HepG2 (cell line): ENCODE measurements around the gene ANP32D. TPM values are rescaled to one million over a fixed set of nuclear protein-coding genes. Genes with fewer than 3 reads are reported as not detected.

ENCODE experiments used
- ATAC-seq: fragments of 200-7000 bp; cut with Tn5 transposase; 3 replicates; pipeline ENCODE4 v1.9.1; 2020; ENCODE audit warnings: mild to moderate bottlenecking, moderate library complexity
- BruUV-seq: library from RNA; stranded (reverse); fragments of 400-500 nt; replicated peaks from 2 replicates; lab custom pipeline; 2021; lab: Mats Ljungman, UMichigan
- CTCF ChIA-PET: fragments of 300-600 bp; formaldehyde crosslinking; extraction: SDS; loops from one replicate; lab custom pipeline; 2021; ENCODE audit warnings: low total read pairs, inconsistent platforms, low intra/inter-chr PET ratio; lab: Yijun Ruan, JAX
- POLR2A ChIA-PET: fragments of 350-600 bp; sonication (Branson Sonifier 250); formaldehyde crosslinking; loops from one replicate; lab custom pipeline; 2020; ENCODE audit warnings: antibody characterized with exemption, inconsistent platforms; lab: Yijun Ruan, JAX
- DNase-seq: peaks from one replicate; pipeline ENCODE4 v3.0.0-alpha.2; 2015; ENCODE audit warnings: low spot score
- FAIRE-seq: peaks from 3 replicates; lab custom pipeline; 2011; peaks lifted over from hg19 to GRCh38; lab: Jason Lieb, UNC
- H2AFZ ChIP-seq: one replicate; pipeline ENCODE4 v1.6.1; 2011; ENCODE audit warnings: low read length, inconsistent platforms
- H3K27ac ChIP-seq: fragments of 300-600 bp; 3 replicates; pipeline ENCODE4 v1.8.0; 2011; ENCODE audit warnings: mixed run types, mild to moderate bottlenecking, mixed read lengths, low read length, inconsistent platforms; ENCODE audit not compliant: insufficient read depth; ENCODE audit errors: extremely low read length
- H3K27me3 ChIP-seq, 2 experiments: fragments of 200-600 bp in 1 of 2; 2 replicates in 1 of 2; 3 replicates in 1 of 2; pipeline versions ENCODE4 v1.6.0 to v1.8.0; 2011; ENCODE audit warnings: low read length in 2 of 2, mild to moderate bottlenecking in 2 of 2, moderate library complexity in 2 of 2, inconsistent platforms in 1 of 2; ENCODE audit not compliant: insufficient read depth in 2 of 2, control insufficient read depth in 1 of 2
- H3K36me3 ChIP-seq, 2 experiments: fragments of 200-600 bp in 1 of 2; replicated peaks in 1 of 2; 2 replicates in 1 of 2; 3 replicates in 1 of 2; pipeline versions ENCODE4 v1.5.1 to v1.8.0; 2011; ENCODE audit warnings: low read length in 2 of 2, inconsistent platforms in 1 of 2; ENCODE audit not compliant: insufficient read depth in 2 of 2, control insufficient read depth in 1 of 2
- H3K4me1 ChIP-seq: 2 replicates; pipeline ENCODE4 v1.5.1; 2012; ENCODE audit warnings: low read length, inconsistent platforms; ENCODE audit not compliant: insufficient read depth
- H3K4me2 ChIP-seq: 2 replicates; pipeline ENCODE4 v1.6.0; 2011; ENCODE audit warnings: low read depth, low read length, inconsistent platforms
- H3K4me3 ChIP-seq, 3 experiments: fragments of 200-600 bp in 1 of 3; sonication (generic), shearing (Covaris generic) in 1 of 3; replicated peaks in 1 of 3; 2 replicates each; pipeline ENCODE4 v1.5.1; 2011 to 2016; ENCODE audit warnings: low read length in 3 of 3, inconsistent platforms in 2 of 3, low read depth in 2 of 3, mild to moderate bottlenecking in 2 of 3, control low read depth in 1 of 3, mixed read lengths in 1 of 3; ENCODE audit not compliant: insufficient read depth in 1 of 3
- H3K79me2 ChIP-seq: one replicate; pipeline ENCODE4 v1.6.1; 2011; ENCODE audit warnings: low read length, inconsistent platforms; ENCODE audit not compliant: insufficient read depth
- H3K9ac ChIP-seq: 2 replicates; pipeline ENCODE4 v1.6.0; 2011; ENCODE audit warnings: mild to moderate bottlenecking, low read depth, low read length, inconsistent platforms; ENCODE audit not compliant: insufficient read depth
- H3K9me3 ChIP-seq: 2 replicates; pipeline ENCODE4 v1.5.1; 2012; ENCODE audit warnings: mild to moderate bottlenecking, low read length
- H4K20me1 ChIP-seq: 2 replicates; pipeline ENCODE4 v1.6.0; 2011; ENCODE audit warnings: inconsistent platforms, mild to moderate bottlenecking, low read length, moderate library complexity; ENCODE audit not compliant: insufficient read depth
- ERF ChIP-seq: IDR thresholded peaks from 2 replicates; pipeline ENCODE4 v1.6.1; 2018; ENCODE audit warnings: missing biosample characterization, missing genetic modification reagents
- GABPA ChIP-seq, 2 experiments: IDR thresholded peaks; 2 replicates each; pipeline ENCODE4 v1.6.1; 2011 to 2016; ENCODE audit warnings: low read depth in 2 of 2, low read length in 1 of 2, missing biosample characterization in 1 of 2, missing genetic modification characterization in 1 of 2
- JUN ChIP-seq: sonication (generic); formaldehyde crosslinking; IDR thresholded peaks from 2 replicates; pipeline ENCODE4 v1.4.0; 2020; ENCODE audit warnings: mild to moderate bottlenecking, missing genetic modification reagents
- SMYD3 ChIP-seq: sonication (generic); formaldehyde crosslinking; IDR thresholded peaks from 2 replicates; pipeline ENCODE4 v1.8.1; 2023; ENCODE audit warnings: mild to moderate bottlenecking, missing genetic modification reagents
- SP2 ChIP-seq: sonication (generic); formaldehyde crosslinking; IDR thresholded peaks from 2 replicates; pipeline ENCODE4 v1.5.1; 2020; ENCODE audit warnings: mild to moderate bottlenecking, missing genetic modification reagents
- TAF15 ChIP-seq: fragments of 200-400 bp; formaldehyde crosslinking; IDR thresholded peaks from one replicate; pipeline ENCODE4 v1.6.1; 2018; ENCODE audit warnings: mild to moderate bottlenecking, low read depth, low read length; ENCODE audit not compliant: poor library complexity, severe bottlenecking
- TFDP2 ChIP-seq: sonication (generic); formaldehyde crosslinking; IDR thresholded peaks from 2 replicates; pipeline ENCODE4 v1.4.0; 2020; ENCODE audit warnings: missing genetic modification reagents
- THAP11 ChIP-seq: IDR thresholded peaks from 2 replicates; pipeline ENCODE4 v1.6.1; 2016; ENCODE audit warnings: missing biosample characterization, missing genetic modification reagents
- TIGD3 ChIP-seq: sonication (generic); formaldehyde crosslinking; IDR thresholded peaks from 2 replicates; pipeline ENCODE4 v1.5.1; 2020; ENCODE audit warnings: mild to moderate bottlenecking, missing genetic modification reagents, borderline replicate concordance
- ZNF256 ChIP-seq: sonication (generic); formaldehyde crosslinking; conservative IDR thresholded peaks from 2 replicates; pipeline ENCODE4 v1.4.0; 2020; ENCODE audit warnings: missing genetic modification reagents
- ZNF761 ChIP-seq: sonication (generic); formaldehyde crosslinking; conservative IDR thresholded peaks from 2 replicates; pipeline ENCODE4 v1.4.0; 2020; ENCODE audit warnings: mild to moderate bottlenecking, missing genetic modification reagents
- WGBS: methylation state at CpG from one replicate; pipeline ENCODE4 v1.1.6; 2017; ENCODE audit warnings: low lambda C conversion rate; 5-methylcytosine and 5-hydroxymethylcytosine counted together
- in situ Hi-C: cut with HindIII; loops from 2 replicates; pipeline ENCODE4 v1.10.0; 2017; ENCODE audit warnings: low pct_unique_long_range_greater_than_20kb; ENCODE audit not compliant: extremely low pct_ligation_motif_present
- intact Hi-C: fragments of 100-400 bp; cut with micrococcal nuclease; formaldehyde crosslinking; loops from one replicate; pipeline ENCODE4 v1.10.0; 2022; ENCODE audit not compliant: unreplicated experiment
- polyA plus RNA-seq, 8 experiments: library from polyadenylated mRNA; depleted of rRNA in 3 of 8; stranded (reverse) in 7 of 8; unstranded in 1 of 8; fragments of >200 nt; fragmentation: Illumina TruSeq in 4 of 8; extraction: Trizol in 4 of 8; gene quantifications; 2 replicates each; pipeline versions ENCODE4 v1.2.1 to v1.2.3, GENCODE V29; 2011 to 2016; ENCODE audit warnings: low read depth in 4 of 8, missing spikeins in 1 of 8, mixed read lengths in 1 of 8; ENCODE audit not compliant: insufficient read depth in 1 of 8
- total RNA-seq, 5 experiments: library from RNA; depleted of rRNA; stranded (reverse); fragments of >200 nt; fragmentation: Illumina TruSeq; extraction: Trizol; gene quantifications; 2 replicates each; pipeline ENCODE4 v1.2.3, GENCODE V29; 2016; ENCODE audit warnings: low read depth in 1 of 5
- TF ChIP-seq, protein P1 (sequence below): sonication (generic); formaldehyde crosslinking; IDR thresholded peaks from 2 replicates; pipeline ENCODE4 v1.8.1; 2023; ENCODE audit warnings: mild to moderate bottlenecking, missing genetic modification reagents, borderline replicate concordance
- TF ChIP-seq, protein P2 (sequence below): sonication (generic); formaldehyde crosslinking; IDR thresholded peaks from 2 replicates; pipeline ENCODE4 v1.5.1; 2020; ENCODE audit warnings: missing genetic modification reagents, mild to moderate bottlenecking, borderline replicate concordance

Gene ANP32D
- total and polyA plus RNA-seq, 2 of the 13 experiments (the other 11 are each of a cell fraction or from before 2014, with no cell fraction given), result not detected

DNA sequence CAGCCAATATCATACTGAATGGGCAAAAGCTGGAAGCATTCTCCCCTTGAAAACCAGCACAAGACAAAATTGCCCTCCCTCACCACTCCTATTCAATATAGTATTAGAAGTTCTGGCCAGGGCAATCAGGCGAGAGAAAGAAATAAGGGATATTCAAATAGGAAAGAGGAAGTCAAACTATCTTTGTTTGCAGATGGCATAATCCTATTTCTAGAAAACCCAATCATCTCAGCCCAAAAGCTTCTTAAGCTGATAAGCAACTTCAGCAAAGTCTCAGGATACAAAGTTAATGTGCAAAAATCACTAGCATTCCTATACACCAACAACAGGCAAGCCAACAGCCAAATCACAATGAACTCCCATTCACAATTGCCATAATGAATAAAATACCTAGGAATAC, 21.0 kb upstream of the ANP32D start:
- in situ Hi-C loops, result no loop called here
- H3K4me2 ChIP-seq, result no peak overlapping the region
- no peak overlapping the region for H3K4me3 ChIP-seq
- BruUV-seq, result no TSS peak
- ChIA-PET CTCF (no interaction called here), POLR2A (no interaction called here)
- DNase-seq (no peak), FAIRE-seq (no peak)
- no peak overlapping the region for H3K9ac ChIP-seq
- H4K20me1 ChIP-seq, result no peaks in the 10 kb centered on the region
- no peak overlapping the region for H2AFZ ChIP-seq
- no peaks in the 10 kb centered on the region for H3K9me3 ChIP-seq
- H3K79me2 ChIP-seq, result no peaks in the 10 kb centered on the region
- no peak overlapping the region for H3K27ac ChIP-seq
- 0% methylated on average over 1 of the region's 1 CpG for WGBS
- no peak for TF ChIP-seq ERF (CRISPR knock-in tag)
- TF ChIP-seq ZNF256, result no peak
- no peak for TF ChIP-seq THAP11 (CRISPR knock-in tag)
- no peak for TF ChIP-seq ZNF761
- no peak for TF ChIP-seq SP2
- TF ChIP-seq, protein P1, sequence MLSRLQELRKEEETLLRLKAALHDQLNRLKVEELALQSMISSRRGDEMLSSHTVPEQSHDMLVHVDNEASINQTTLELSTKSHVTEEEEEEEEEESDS, result no peak
- TF ChIP-seq TFDP2, result no peak
- no peak for TF ChIP-seq GABPA (IDR thresholded peaks at IDR 0.05; ENCODE audit: low read depth, low read length)
- no peak for TF ChIP-seq GABPA (CRISPR knock-in tag; IDR thresholded peaks at IDR 0.05; ENCODE audit: low read depth)
- no peak for TF ChIP-seq SMYD3 (CRISPR knock-in tag)
- no peak for TF ChIP-seq TIGD3 (CRISPR knock-in tag)
- TF ChIP-seq TAF15, result no peak
- TF ChIP-seq, protein P2, sequence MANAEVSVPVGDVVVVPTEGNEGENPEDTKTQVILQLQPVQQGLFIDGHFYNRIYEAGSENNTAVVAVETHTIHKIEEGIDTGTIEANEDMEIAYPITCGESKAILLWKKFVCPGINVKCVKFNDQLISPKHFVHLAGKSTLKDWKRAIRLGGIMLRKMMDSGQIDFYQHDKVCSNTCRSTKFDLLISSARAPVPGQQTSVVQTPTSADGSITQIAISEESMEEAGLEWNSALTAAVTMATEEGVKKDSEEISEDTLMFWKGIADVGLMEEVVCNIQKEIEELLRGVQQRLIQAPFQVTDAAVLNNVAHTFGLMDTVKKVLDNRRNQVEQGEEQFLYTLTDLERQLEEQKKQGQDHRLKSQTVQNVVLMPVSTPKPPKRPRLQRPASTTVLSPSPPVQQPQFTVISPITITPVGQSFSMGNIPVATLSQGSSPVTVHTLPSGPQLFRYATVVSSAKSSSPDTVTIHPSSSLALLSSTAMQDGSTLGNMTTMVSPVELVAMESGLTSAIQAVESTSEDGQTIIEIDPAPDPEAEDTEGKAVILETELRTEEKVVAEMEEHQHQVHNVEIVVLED, result no peak
- TF ChIP-seq JUN, result no peak
- TF ChIP-seq, all 625 proteins: peak for 0
- Histone ChIP-seq H3K36me3 (no peaks in the 10 kb centered on the region), H3K27me3 (0 out of 5 replicates have a peak, but pooled peaks cover 0 to 4% of the 10 kb centered on the region in 2 experiments), H3K4me1 (no peaks in the 10 kb centered on the region)
- intact Hi-C loops, result no loop called here
- no peak for ATAC-seq
